Erythroblast (primary cell): ENCODE measurements around the gene WDR90.

Experiments used
- DNase-seq, 2 experiments: peaks; one replicate each; lab custom pipeline; 2025; lab: John Stamatoyannopoulos, UW
- GATA1 ChIP-seq: IDR thresholded peaks from 2 replicates; pipeline ENCODE4 v1.6.1; 2011; ENCODE audit warnings: low read depth, mild to moderate bottlenecking, control low read depth, low read length, moderate library complexity
- POLR2A ChIP-seq: IDR thresholded peaks from 2 replicates; pipeline ENCODE4 v1.6.1; 2011; ENCODE audit warnings: mild to moderate bottlenecking, low read length

WDR90 gene

GRCh38 chr16:630249-630814 is 18.8 kb upstream of the WDR90 start:
- no peak for DNase-seq
- TF ChIP-seq POLR2A (no peak), GATA1 (no peak)

GRCh38 chr16:630815-631405 is 18.3 kb upstream of the WDR90 start, which contains the start of gene WFIKKN1:
Gene WFIKKN1 (plus strand): TSS chr16:630985. CDS start chr16:631254, 269 bp downstream.
- DNase-seq = peak; percentile 40 to 42
- TF ChIP-seq GATA1 (no peak), POLR2A (no peak)

- no peak for TF ChIP-seq GATA1
- no peak for TF ChIP-seq POLR2A
- DNase-seq = no peak
Measured at GRCh38 chr16:631808-632358, 17.3 kb upstream of the WDR90 start.

- no peak for DNase-seq
- no peak for TF ChIP-seq GATA1
- no peak for TF ChIP-seq POLR2A
Measured at GRCh38 chr16:632486-633335, 16.5 kb upstream of the WDR90 start.

- TF ChIP-seq POLR2A (no peak), GATA1 (no peak)
- DNase-seq = no peak
Measured at GRCh38 chr16:633336-634050, 15.7 kb upstream of the WDR90 start.

- DNase-seq = no peak
Measured at GRCh38 chr16:634051-634670, 15.0 kb upstream of the WDR90 start.

GRCh38 chr16:634996-635395 is 14.2 kb upstream of the WDR90 start:
- DNase-seq = no peak

More at GRCh38 chr16:634051-634670, 15.0 kb upstream of the WDR90 start:
- no peak for TF ChIP-seq POLR2A
- TF ChIP-seq GATA1 = no peak

GRCh38 chr16:635573-636205 is 13.5 kb upstream of the WDR90 start:
- no peak for TF ChIP-seq GATA1
- DNase-seq = peak in 1 of 2 experiments; percentile 30

More at GRCh38 chr16:634996-635395, 14.2 kb upstream of the WDR90 start:
- TF ChIP-seq POLR2A (no peak), GATA1 (no peak)

- no peak for TF ChIP-seq GATA1
- TF ChIP-seq POLR2A = peak; percentile 58
Measured at GRCh38 chr16:636206-637080, 12.7 kb upstream of the WDR90 start, which contains the start of gene METTL26. Gene METTL26 (minus strand): TSS chr16:636305. CDS start chr16:636290, 15 bp downstream.

GRCh38 chr16:637081-638018 is 11.8 kb upstream of the WDR90 start:
- TF ChIP-seq POLR2A (no peak), GATA1 (no peak)
- DNase-seq = peak; percentile 92 to 96

More at GRCh38 chr16:636206-637080, 12.7 kb upstream of the WDR90 start, which contains the start of gene METTL26:
- DNase-seq = peak; percentile 97

GRCh38 chr16:638034-638543 is 11.1 kb upstream of the WDR90 start:
- no peak for TF ChIP-seq POLR2A
- TF ChIP-seq GATA1 = no peak
- no peak for DNase-seq
